PC-9 (cell line): ENCODE data around the gene TMEM127. TPM values are rescaled to one million over a fixed set of nuclear protein-coding genes. Genes with fewer than 3 reads are reported as not detected.
"Not testable (repeated sequence)": the region's sequence is repeated elsewhere in the genome, so short reads cannot be mapped to it uniquely, and the experiment has no call there.

Source experiments
- BruUV-seq: library from RNA; stranded (reverse); fragments of 400-500 nt; replicated peaks from 2 replicates; lab custom pipeline; 2021; lab: Mats Ljungman, UMichigan
- CTCF ChIA-PET: fragments of 300-600 bp; sonication (Branson Sonifier 250); formaldehyde crosslinking; loops from one replicate; lab custom pipeline; 2022; ENCODE audit warnings: antibody characterized with exemption; lab: Charles Lee
- POLR2A ChIA-PET: fragments of 300-600 bp; sonication (Branson Sonifier 250); formaldehyde crosslinking; loops from one replicate; lab custom pipeline; 2022; ENCODE audit warnings: antibody characterized with exemption; ENCODE audit not compliant: unreplicated experiment; lab: Charles Lee
- DNase-seq, 2 experiments: peaks; one replicate each; pipeline versions ENCODE4 v3.0.0 to v3.0.0-alpha.2; 2015 to 2022; ENCODE audit warnings: mixed read lengths in 1 of 2
- H2AFZ ChIP-seq: fragments of 200-600 bp; sonication (generic); 2 replicates; pipeline ENCODE4 v1.8.1; 2017; ENCODE audit warnings: antibody characterized with exemption
- H3F3A ChIP-seq: fragments of 200-600 bp; sonication (generic); 2 replicates; pipeline ENCODE4 v1.8.1; 2017; ENCODE audit warnings: antibody characterized with exemption, mild to moderate bottlenecking, low read depth; ENCODE audit not compliant: insufficient read depth
- H3K27ac ChIP-seq: fragments of 200-600 bp; sonication (generic); 2 replicates; pipeline ENCODE4 v1.6.1; 2016; ENCODE audit warnings: mixed run types
- H3K27me3 ChIP-seq: fragments of 200-600 bp; sonication (generic); 2 replicates; pipeline ENCODE4 v1.6.1; 2016; ENCODE audit warnings: low read depth, mixed run types; ENCODE audit not compliant: insufficient read depth
- H3K36me3 ChIP-seq: fragments of 200-600 bp; sonication (generic); 2 replicates; pipeline ENCODE4 v1.6.1; 2016; ENCODE audit warnings: low read depth, mixed run types
- H3K4me1 ChIP-seq: fragments of 200-600 bp; sonication (generic); replicated peaks from 2 replicates; pipeline ENCODE4 v1.6.1; 2016; ENCODE audit warnings: mixed run types; ENCODE audit not compliant: insufficient read depth
- H3K4me2 ChIP-seq: fragments of 200-600 bp; sonication (generic); 2 replicates; pipeline ENCODE4 v1.6.1; 2017; ENCODE audit warnings: mixed run types
- H3K4me3 ChIP-seq: fragments of 200-600 bp; sonication (generic); 2 replicates; pipeline ENCODE4 v1.6.1; 2016; ENCODE audit warnings: mixed run types
- H3K79me2 ChIP-seq: fragments of 200-600 bp; sonication (generic); 2 replicates; pipeline ENCODE4 v1.6.1; 2017; ENCODE audit warnings: low read depth, mixed run types
- H3K9me2 ChIP-seq: fragments of 200-600 bp; sonication (generic); 2 replicates; pipeline ENCODE4 v1.8.1; 2017; ENCODE audit warnings: mild to moderate bottlenecking; ENCODE audit not compliant: insufficient read depth
- H3K9me3 ChIP-seq: fragments of 200-600 bp; sonication (generic); 2 replicates; pipeline ENCODE4 v1.8.1; 2016; ENCODE audit warnings: low read depth; ENCODE audit not compliant: insufficient read depth
- H4K20me1 ChIP-seq: fragments of 200-600 bp; sonication (generic); 2 replicates; pipeline ENCODE4 v1.8.1; 2017; ENCODE audit not compliant: insufficient read depth
- EZH2 ChIP-seq: fragments of 200-600 bp; sonication (generic); IDR thresholded peaks from 2 replicates; pipeline ENCODE4 v1.8.0; 2017; ENCODE audit warnings: antibody characterized with exemption, low read depth
- intact Hi-C: fragments of 100-400 bp; cut with micrococcal nuclease; formaldehyde crosslinking; loops from one replicate; pipeline ENCODE4 v1.10.0; 2022; ENCODE audit not compliant: unreplicated experiment
- total RNA-seq: library from RNA; stranded (reverse); gene quantifications from 2 replicates; pipeline ENCODE4 v1.2.3, GENCODE V29; 2021
- TF ChIP-seq, protein P1 (sequence below): fragments of 200-600 bp; sonication (generic); conservative IDR thresholded peaks from 2 replicates; pipeline ENCODE4 v1.6.1; 2017; ENCODE audit warnings: mixed run types, antibody characterized with exemption, mild to moderate bottlenecking, moderate library complexity

TMEM127 gene
- total RNA-seq, 1 experiment from 2014 or later: 50.3 TPM

DNA sequence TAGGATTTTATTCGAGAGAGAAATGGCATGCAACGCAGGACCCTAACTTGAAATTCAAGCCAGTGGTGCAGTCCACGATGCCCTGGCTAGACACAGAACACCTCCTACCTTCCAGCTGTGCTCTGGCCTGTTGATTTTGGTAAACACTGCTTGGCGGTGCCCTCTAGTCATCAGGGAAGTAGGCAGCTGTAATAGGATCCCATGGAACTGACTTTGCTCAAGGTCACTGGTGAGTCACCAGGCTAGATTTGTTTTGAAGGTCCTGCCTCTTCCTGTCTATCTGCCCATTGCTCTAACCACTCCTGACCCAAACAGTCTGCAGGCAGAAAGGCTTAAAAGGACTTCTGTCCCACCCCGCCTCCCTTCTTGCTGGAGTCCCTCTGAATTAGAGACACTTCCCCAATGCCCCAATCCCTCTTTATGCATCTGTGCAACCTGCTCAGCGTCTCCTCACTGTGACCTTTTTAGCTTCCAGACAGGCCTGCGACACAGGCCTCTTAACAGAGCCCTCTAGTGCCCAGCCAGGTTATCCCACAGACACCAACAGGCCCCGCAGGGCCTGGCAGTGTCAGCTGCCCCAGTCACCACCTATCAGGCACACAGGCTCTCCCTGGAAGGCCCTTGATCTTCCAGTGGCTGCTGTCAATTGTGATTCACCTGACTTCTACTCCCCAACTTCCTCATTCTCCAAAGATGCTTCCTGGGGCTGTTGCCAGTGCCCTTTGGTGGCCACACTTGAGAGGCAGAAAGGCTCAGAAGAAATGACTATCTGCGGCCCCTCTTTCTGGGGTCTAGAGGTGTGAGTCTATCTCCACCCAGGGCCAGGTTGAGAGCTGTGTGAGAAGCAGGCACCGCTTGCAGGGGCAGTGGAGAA is 5.2 kb downstream of the TMEM127 start:
- no peak for TF ChIP-seq EZH2
- TF ChIP-seq, protein P1, sequence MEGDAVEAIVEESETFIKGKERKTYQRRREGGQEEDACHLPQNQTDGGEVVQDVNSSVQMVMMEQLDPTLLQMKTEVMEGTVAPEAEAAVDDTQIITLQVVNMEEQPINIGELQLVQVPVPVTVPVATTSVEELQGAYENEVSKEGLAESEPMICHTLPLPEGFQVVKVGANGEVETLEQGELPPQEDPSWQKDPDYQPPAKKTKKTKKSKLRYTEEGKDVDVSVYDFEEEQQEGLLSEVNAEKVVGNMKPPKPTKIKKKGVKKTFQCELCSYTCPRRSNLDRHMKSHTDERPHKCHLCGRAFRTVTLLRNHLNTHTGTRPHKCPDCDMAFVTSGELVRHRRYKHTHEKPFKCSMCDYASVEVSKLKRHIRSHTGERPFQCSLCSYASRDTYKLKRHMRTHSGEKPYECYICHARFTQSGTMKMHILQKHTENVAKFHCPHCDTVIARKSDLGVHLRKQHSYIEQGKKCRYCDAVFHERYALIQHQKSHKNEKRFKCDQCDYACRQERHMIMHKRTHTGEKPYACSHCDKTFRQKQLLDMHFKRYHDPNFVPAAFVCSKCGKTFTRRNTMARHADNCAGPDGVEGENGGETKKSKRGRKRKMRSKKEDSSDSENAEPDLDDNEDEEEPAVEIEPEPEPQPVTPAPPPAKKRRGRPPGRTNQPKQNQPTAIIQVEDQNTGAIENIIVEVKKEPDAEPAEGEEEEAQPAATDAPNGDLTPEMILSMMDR: peak; percentile 68; the same call in 1 of the 2 replicates
- H2AFZ ChIP-seq: no peak overlapping the region
- intact Hi-C loops: loop anchor here (1.0 to 2.0 kb wide), 2 partner anchors 51 to 122 kb away; partner anchors contain the start of gene ASTL

DNA sequence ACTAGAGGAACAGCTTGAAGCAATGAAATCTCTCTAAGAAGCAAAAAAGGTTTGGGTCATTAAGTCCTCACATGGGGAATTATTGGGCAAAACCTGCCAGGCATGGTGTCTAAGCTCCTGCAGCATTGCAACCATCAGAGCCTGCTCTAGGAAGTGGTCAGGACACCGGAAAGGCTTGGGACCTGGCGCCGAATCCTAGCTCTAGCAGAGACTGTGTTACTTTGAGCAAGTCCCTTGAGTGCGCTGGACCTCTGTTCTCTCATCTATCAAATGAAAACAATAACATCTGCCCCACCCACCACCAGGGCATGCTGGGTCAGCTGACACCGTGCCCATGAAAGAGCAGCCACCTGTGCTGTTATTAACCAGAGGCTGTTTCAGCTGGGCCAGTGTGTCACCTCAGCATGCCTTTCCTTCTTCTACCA is 6.3 kb downstream of the TMEM127 start:
- H3K4me3 ChIP-seq: no peak overlapping the region
- peak overlapping the region; percentile 64 for H3K4me2 ChIP-seq
- no peaks in the 10 kb centered on the region for H3K27me3 ChIP-seq
- POLR2A ChIA-PET: interaction anchor here (0.6 kb wide), 1 partner anchor 9 kb away, joined by 3 read pairs; no protein-coding TSS in a partner anchor
- TF ChIP-seq, protein P1: no peak
- TF ChIP-seq EZH2: no peak
- CTCF ChIA-PET: no interaction called here
- H3F3A ChIP-seq: peaks cover 40% of the 10 kb centered on the region
- BruUV-seq: no TSS peak
- no peaks in the 10 kb centered on the region for H3K9me3 ChIP-seq
- peaks cover 30% of the 10 kb centered on the region for H3K36me3 ChIP-seq
- no peak for DNase-seq
- peaks cover 70% of the 10 kb centered on the region for H3K79me2 ChIP-seq
- peaks cover 64% of the 10 kb centered on the region for H4K20me1 ChIP-seq
- no peaks in the 10 kb centered on the region for H3K9me2 ChIP-seq
- peaks cover 50% of the 10 kb centered on the region for H3K4me1 ChIP-seq
- peak overlapping the region; percentile 70 for H3K27ac ChIP-seq
- H2AFZ ChIP-seq: no peak overlapping the region
- intact Hi-C loops: no loop called here

More for the DNA sequence above, 5.2 kb downstream of the TMEM127 start:
- H3K27me3 ChIP-seq: no peaks in the 10 kb centered on the region
- peaks cover 63% of the 10 kb centered on the region for H4K20me1 ChIP-seq
- DNase-seq: peak; percentile 87 to 97
- peaks cover 23% of the 10 kb centered on the region for H3K36me3 ChIP-seq
- peaks cover 82% of the 10 kb centered on the region for H3K79me2 ChIP-seq
- H3K27ac ChIP-seq: peak overlapping the region; percentile 70
- BruUV-seq: no TSS peak
- no peaks in the 10 kb centered on the region for H3K9me2 ChIP-seq
- ChIA-PET POLR2A (interaction anchor here (0.6 to 0.8 kb wide), 2 partner anchors 60 to 555 kb away, joined by 3 to 4 read pairs; no protein-coding TSS in a partner anchor), CTCF (interaction anchor here (0.5 to 1.0 kb wide), 2 partner anchors 50 to 55 kb away, joined by 3 to 4 read pairs; no protein-coding TSS in a partner anchor)
- H3K4me3 ChIP-seq: peak overlapping the region; percentile 24; the same call in 1 of the 2 replicates
- H3F3A ChIP-seq: peaks cover 40% of the 10 kb centered on the region
- no peaks in the 10 kb centered on the region for H3K9me3 ChIP-seq
- H3K4me2 ChIP-seq: peak overlapping the region; percentile 64
- peaks cover 56% of the 10 kb centered on the region for H3K4me1 ChIP-seq

DNA sequence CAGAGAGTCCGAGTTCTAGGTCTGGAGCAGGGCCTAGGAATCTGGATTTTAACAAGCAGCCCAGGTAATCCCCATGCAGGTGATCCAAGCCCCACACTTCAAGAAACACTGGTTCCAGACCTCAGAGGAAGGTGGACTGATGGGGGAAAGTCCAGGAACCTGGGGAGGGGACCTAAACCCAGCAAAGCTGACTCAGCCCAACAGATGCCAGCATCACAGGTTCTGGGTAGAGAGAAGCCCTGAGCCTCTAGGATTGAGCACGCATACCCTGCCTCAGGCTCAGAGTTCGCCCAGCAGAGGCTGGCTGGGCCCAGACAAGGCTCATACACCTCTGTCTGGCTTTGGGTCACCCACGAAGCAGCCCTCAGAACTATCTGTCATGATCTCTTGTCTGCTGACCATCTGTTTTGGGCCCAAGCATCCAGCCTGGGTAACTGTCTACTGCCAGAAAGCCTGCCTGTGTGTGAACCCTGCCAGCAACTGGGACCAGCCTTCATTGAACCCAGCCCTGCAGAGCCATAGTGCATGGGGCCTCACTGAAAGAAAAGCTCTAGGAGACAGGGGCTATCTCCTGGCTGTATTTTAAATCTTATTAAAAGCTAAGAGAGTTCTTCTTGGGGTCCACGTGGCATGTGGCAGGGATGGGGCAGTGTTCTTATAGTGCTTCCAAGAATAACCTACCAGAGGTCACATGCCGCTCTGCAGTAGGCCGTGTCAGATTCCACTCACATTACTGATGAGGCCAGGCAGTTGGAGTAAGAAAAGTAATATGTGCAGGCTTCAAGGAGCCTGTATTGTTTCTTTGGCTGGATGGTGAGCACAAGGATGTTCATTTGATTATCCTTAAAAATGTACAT is 7.4 kb downstream of the TMEM127 start:
- H3K27ac ChIP-seq: no peak overlapping the region
- intact Hi-C loops: no loop called here
- POLR2A ChIA-PET: interaction anchor here (0.6 kb wide), 1 partner anchor 7 kb away, joined by 3 read pairs; no protein-coding TSS in a partner anchor
- H3K36me3 ChIP-seq: peaks cover 22% of the 10 kb centered on the region
- H2AFZ ChIP-seq: no peak overlapping the region
- H3K4me2 ChIP-seq: no peak overlapping the region
- H3K4me1 ChIP-seq: peaks cover 39% of the 10 kb centered on the region
- CTCF ChIA-PET: no interaction called here
- no peak for DNase-seq
- H3K4me3 ChIP-seq: no peak overlapping the region
- no TSS peak for BruUV-seq
- no peaks in the 10 kb centered on the region for H3K27me3 ChIP-seq
- H3K79me2 ChIP-seq: peaks cover 59% of the 10 kb centered on the region
- TF ChIP-seq EZH2: no peak
- TF ChIP-seq, protein P1: no peak
- H3K9me3 ChIP-seq: no peaks in the 10 kb centered on the region
- H3K9me2 ChIP-seq: no peaks in the 10 kb centered on the region
- H3F3A ChIP-seq: peaks cover 40% of the 10 kb centered on the region
- peaks cover 52% of the 10 kb centered on the region for H4K20me1 ChIP-seq

DNA sequence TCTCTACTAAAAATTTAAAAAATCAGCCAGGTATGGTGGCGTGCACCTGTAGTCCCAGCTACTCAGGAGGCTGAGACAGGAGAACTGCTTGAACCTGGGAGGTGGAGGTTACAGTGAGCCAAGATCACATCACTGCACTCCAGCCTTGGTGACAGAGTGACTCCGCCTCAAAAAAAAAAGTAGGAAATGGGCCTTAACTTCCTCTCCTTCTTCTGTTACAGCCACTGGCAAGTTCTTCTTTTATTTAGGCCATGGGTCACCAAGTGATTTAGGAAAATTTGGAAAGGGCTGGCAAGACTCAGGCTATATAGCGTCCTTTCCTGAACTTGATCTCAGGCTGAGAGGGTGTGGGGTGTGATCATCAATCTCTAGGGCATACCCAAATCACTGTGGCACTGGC is 8.1 kb downstream of the TMEM127 start:
- H3K36me3 ChIP-seq: peaks cover 22% of the 10 kb centered on the region; the same call in 1 of the 2 replicates
- CTCF ChIA-PET, H3K4me3 ChIP-seq, H2AFZ ChIP-seq, H3K9me2 ChIP-seq, BruUV-seq, DNase-seq, H3K9me3 ChIP-seq, intact Hi-C loops, H3K27me3 ChIP-seq, H3K27ac ChIP-seq, H3K4me2 ChIP-seq: not testable (repeated sequence)
- H3F3A ChIP-seq: peaks cover 38% of the 10 kb centered on the region
- H3K79me2 ChIP-seq: peaks cover 53% of the 10 kb centered on the region
- H4K20me1 ChIP-seq: peaks cover 50% of the 10 kb centered on the region
- POLR2A ChIA-PET: interaction anchor here (0.8 kb wide), 1 partner anchor 1370 kb away, joined by 4 read pairs; no protein-coding TSS in a partner anchor
- H3K4me1 ChIP-seq: peaks cover 38% of the 10 kb centered on the region
